HEK293T (cell line): ENCODE data around the gene CCDC8.

ENCODE experiments used
- CTCF ChIA-PET: fragments of 350-600 bp; formaldehyde crosslinking; extraction: SDS; loops from one replicate; lab custom pipeline; 2021; ENCODE audit warnings: antibody characterized with exemption, inconsistent platforms; lab: Yijun Ruan, JAX
- POLR2A ChIA-PET: fragments of 350-600 bp; formaldehyde crosslinking; extraction: SDS; loops from one replicate; lab custom pipeline; 2020; ENCODE audit warnings: antibody characterized with exemption, inconsistent platforms; lab: Yijun Ruan, JAX
- DNase-seq: peaks from one replicate; pipeline ENCODE4 v3.0.0; 2012; ENCODE audit warnings: mixed read lengths; ENCODE audit errors: extremely low spot score
- ARNT ChIP-seq: fragments of 450-650 bp; IDR thresholded peaks from 2 replicates; pipeline ENCODE4 v1.6.1; 2017; ENCODE audit warnings: mild to moderate bottlenecking
- BHLHE40 ChIP-seq: fragments of 450-650 bp; IDR thresholded peaks from 2 replicates; pipeline ENCODE4 v1.6.1; 2016; ENCODE audit warnings: mild to moderate bottlenecking, moderate library complexity, borderline replicate concordance
- CTBP1 ChIP-seq: fragments of 450-650 bp; IDR thresholded peaks from 2 replicates; pipeline ENCODE4 v1.6.1; 2016; ENCODE audit warnings: borderline replicate concordance
- ELF4 ChIP-seq: fragments of 450-650 bp; IDR thresholded peaks from 2 replicates; pipeline ENCODE4 v1.6.1; 2017; ENCODE audit warnings: antibody characterized with exemption
- FOXA1 ChIP-seq: fragments of 450-650 bp; IDR thresholded peaks from 2 replicates; pipeline ENCODE4 v1.6.1; 2016; ENCODE audit warnings: mild to moderate bottlenecking
- FOXK2 ChIP-seq: fragments of 450-650 bp; IDR thresholded peaks from 2 replicates; pipeline ENCODE4 v1.6.1; 2016; ENCODE audit warnings: mild to moderate bottlenecking
- FOXM1 ChIP-seq: fragments of 450-650 bp; IDR thresholded peaks from 2 replicates; pipeline ENCODE4 v1.6.1; 2017; ENCODE audit warnings: mild to moderate bottlenecking, borderline replicate concordance
- HDGF ChIP-seq: fragments of 450-650 bp; IDR thresholded peaks from 2 replicates; pipeline ENCODE4 v1.6.1; 2017; ENCODE audit warnings: antibody characterized with exemption, borderline replicate concordance
- L3MBTL2 ChIP-seq: fragments of 450-650 bp; conservative IDR thresholded peaks from 2 replicates; pipeline ENCODE4 v1.6.1; 2016; ENCODE audit warnings: mild to moderate bottlenecking
- LEF1 ChIP-seq: fragments of 450-650 bp; IDR thresholded peaks from 2 replicates; pipeline ENCODE4 v1.6.1; 2017; ENCODE audit warnings: mild to moderate bottlenecking, borderline replicate concordance
- NFRKB ChIP-seq: fragments of 450-650 bp; IDR thresholded peaks from 2 replicates; pipeline ENCODE4 v1.6.1; 2016; ENCODE audit warnings: mild to moderate bottlenecking, moderate library complexity
- SP1 ChIP-seq: fragments of 450-650 bp; IDR thresholded peaks from 2 replicates; pipeline ENCODE4 v1.6.1; 2017
- SUZ12 ChIP-seq: fragments of 450-650 bp; IDR thresholded peaks from 2 replicates; pipeline ENCODE4 v1.6.1; 2016; ENCODE audit warnings: mild to moderate bottlenecking
- TARDBP ChIP-seq: fragments of 450-650 bp; IDR thresholded peaks from 2 replicates; pipeline ENCODE4 v1.6.1; 2016
- ZNF384 ChIP-seq: fragments of 450-650 bp; IDR thresholded peaks from 2 replicates; pipeline ENCODE4 v1.6.1; 2016
- TF ChIP-seq, protein P1 (sequence below): fragments of 450-650 bp; IDR thresholded peaks from 2 replicates; pipeline ENCODE4 v1.6.1; 2016

Gene CCDC8

DNA sequence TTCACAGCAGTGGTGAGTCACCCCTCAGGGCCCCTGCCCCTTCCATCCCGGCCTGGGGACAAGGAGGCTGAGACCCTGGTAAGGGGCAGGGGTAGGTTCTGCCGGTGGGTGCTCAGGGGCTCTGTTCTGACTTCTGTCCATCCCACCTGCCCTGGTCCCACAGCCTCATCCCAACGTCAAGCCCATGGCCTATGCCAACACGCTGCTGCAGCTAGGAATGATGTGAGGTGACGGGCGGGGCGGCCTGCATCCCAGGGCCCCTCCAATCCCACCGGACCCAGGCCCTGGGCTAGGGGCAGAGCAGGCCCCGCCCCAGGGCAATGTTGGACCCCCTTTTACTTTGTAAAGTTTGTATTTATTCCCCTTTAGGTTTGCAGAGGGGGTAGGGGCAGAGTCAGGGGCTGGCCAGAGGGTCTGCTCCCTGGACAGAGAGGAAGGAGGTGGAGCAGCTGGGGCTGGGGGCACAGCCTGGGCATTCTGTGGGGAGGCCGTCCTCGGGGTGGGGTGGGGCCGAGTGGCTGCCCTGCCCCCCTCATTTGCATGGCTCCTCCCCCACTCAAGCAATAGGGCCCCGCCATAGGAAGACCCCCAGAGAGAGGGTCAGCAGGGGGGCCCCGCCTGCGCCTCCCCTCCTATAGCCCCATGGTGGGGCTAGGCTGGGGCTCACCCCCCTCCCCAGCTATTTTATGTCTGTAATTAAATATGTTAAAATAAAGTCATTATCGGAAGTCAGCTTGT lies 23.1 kb downstream of the CCDC8 start:
- CTCF ChIA-PET: no interaction called here
- DNase-seq: no peak
- TF ChIP-seq ARNT (no peak), HDGF (no peak), FOXM1 (no peak), CTBP1 (no peak), ZNF384 (no peak), FOXK2 (no peak), LEF1 (no peak), ELF4 (no peak), SP1 (no peak), NFRKB (no peak), TARDBP (no peak), BHLHE40 (no peak), FOXA1 (no peak), SUZ12 (no peak)
- TF ChIP-seq, protein P1, sequence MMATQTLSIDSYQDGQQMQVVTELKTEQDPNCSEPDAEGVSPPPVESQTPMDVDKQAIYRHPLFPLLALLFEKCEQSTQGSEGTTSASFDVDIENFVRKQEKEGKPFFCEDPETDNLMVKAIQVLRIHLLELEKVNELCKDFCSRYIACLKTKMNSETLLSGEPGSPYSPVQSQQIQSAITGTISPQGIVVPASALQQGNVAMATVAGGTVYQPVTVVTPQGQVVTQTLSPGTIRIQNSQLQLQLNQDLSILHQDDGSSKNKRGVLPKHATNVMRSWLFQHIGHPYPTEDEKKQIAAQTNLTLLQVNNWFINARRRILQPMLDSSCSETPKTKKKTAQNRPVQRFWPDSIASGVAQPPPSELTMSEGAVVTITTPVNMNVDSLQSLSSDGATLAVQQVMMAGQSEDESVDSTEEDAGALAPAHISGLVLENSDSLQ: no peak
- POLR2A ChIA-PET: no interaction called here

DNA sequence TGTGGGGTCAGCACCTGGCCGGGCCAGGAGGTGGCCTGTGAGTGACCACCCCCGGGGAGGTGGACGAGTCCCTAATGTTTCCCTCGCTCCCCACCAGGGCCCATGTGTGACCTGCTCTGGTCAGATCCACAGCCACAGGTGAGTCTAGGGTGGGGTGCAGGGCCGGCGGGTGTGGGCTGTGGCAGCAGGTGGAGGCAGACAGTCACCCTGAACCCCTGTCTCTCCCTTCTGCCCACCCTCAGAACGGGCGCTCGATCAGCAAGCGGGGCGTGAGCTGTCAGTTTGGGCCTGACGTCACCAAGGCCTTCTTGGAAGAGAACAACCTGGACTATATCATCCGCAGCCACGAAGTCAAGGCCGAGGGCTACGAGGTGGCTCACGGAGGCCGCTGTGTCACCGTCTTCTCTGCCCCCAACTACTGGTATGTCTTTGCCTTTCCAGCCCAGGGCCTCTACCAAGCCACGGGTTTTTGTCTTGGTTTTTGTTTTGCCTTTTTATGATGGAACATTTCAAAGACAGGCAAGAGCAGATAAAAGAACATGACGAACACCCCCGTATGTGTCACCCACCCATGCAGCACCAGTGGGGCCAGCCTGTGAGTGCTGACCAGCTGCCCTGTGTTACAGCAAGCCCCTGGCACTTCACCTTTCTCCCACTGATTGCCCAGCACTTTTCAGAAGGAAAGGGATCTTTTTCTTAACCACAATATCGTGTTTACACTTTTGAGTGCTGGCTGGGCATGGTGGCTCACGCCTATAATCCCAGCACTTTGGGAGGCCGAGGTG lies 24.9 kb downstream of the CCDC8 start:
- CTCF ChIA-PET: no interaction called here

DNA sequence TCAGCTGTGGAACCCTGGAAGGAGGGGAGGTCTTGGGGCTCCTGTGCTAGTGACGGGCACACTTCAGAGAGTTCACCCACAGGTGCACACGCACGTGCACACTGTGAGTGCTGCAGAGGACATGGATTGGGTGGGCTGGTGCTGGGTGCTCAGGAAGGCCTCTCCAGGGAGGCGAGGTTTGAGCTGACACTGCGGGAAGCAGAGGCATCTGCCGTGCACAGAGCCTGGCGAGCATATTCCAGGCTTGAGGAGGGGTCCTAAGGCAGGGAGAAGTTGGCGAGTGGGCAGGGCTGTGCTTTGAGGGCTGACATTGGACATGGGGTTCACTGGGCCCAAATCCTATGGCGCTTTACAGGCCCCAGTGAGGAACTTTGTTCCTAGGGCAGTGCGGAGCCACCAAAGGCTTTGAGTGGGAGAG lies 25.6 kb downstream of the CCDC8 start:
- POLR2A ChIA-PET: no interaction called here
- CTCF ChIA-PET: no interaction called here

More for the DNA sequence above, 24.9 kb downstream of the CCDC8 start:
- TF ChIP-seq ELF4 (no peak), L3MBTL2 (no peak), LEF1 (no peak), ARNT (no peak), NFRKB (no peak), FOXA1 (no peak), TARDBP (no peak), BHLHE40 (no peak), HDGF (no peak)
- TF ChIP-seq, protein P1: no peak
- POLR2A ChIA-PET: no interaction called here
- DNase-seq: no peak

DNA sequence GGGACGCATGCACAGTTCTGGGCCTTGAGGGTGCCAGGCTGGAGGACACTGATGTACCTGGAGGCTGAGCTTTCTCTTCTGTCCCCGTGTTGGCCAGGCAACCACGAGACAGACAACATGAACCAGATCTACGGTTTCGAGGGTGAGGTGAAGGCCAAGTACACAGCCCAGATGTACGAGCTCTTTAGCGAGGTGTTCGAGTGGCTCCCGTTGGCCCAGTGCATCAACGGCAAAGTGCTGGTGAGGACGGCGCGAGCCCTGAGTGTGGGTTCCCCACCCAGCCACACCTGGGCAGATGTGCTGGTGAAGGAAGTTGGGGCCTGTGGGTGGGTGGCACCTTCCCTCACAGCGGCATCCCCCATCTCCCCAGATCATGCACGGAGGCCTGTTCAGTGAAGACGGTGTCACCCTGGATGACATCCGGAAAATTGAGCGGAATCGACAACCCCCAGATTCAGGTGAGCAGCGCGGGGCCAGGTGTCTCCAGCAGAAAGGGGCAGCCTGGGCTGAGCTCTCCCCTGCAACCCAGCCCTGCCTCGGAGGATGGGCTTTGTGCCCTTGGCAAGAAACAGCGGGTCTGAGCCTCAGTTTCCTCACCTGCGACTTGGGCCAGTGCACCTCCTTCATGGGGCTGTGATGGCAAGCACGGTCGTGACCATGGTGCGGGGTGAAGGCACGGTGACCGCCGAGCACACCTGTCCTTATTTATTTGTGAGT lies 26.2 kb downstream of the CCDC8 start:
- TF ChIP-seq NFRKB (no peak), L3MBTL2 (no peak), CTBP1 (no peak), FOXK2 (no peak), LEF1 (no peak), TARDBP (no peak), SP1 (no peak), BHLHE40 (no peak), FOXM1 (no peak), ARNT (no peak), ELF4 (no peak)
- TF ChIP-seq, protein P1: no peak
- ChIA-PET POLR2A (no interaction called here), CTCF (no interaction called here)

More for the DNA sequence above, 25.6 kb downstream of the CCDC8 start:
- no peak for TF ChIP-seq ELF4
- no peak for TF ChIP-seq BHLHE40
- TF ChIP-seq TARDBP: no peak
- no peak for TF ChIP-seq ZNF384
- TF ChIP-seq LEF1: no peak
- no peak for TF ChIP-seq HDGF
- no peak for TF ChIP-seq FOXA1
- no peak for TF ChIP-seq L3MBTL2
- TF ChIP-seq FOXK2: no peak
- no peak for TF ChIP-seq FOXM1
- no peak for TF ChIP-seq NFRKB
- no peak for TF ChIP-seq SUZ12
- TF ChIP-seq SP1: no peak
- TF ChIP-seq CTBP1: no peak
- DNase-seq: no peak

DNA sequence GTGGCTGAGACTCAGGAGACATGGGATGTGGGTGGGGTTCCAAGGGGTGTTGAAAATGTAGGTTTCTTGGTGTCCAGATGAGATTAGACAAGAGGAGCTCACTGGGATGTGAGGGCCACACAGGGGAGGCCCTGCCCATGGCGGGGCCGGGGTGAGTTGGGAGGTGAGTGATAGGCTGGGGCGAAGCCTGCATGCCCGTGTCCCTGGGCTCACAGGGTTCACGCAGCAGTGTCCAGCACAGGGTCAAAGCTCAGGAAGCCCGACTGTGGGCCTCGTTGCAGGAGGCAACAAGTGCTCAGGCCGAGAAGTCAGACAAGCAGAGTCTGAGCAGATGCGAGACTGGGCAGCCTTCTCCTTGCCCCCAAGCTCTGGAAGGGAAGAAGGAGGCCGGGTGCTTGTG lies 27.2 kb downstream of the CCDC8 start:
- POLR2A ChIA-PET: no interaction called here

More for the DNA sequence above, 26.2 kb downstream of the CCDC8 start:
- DNase-seq: no peak

More for the DNA sequence above, 27.2 kb downstream of the CCDC8 start:
- no peak for DNase-seq
- TF ChIP-seq LEF1 (no peak), ZNF384 (no peak), FOXM1 (no peak), TARDBP (no peak), FOXK2 (no peak), HDGF (no peak)
- CTCF ChIA-PET: no interaction called here
